Measurements from ENCODE around the gene FTCDNL1.

The FTCDNL1 gene

DNA sequence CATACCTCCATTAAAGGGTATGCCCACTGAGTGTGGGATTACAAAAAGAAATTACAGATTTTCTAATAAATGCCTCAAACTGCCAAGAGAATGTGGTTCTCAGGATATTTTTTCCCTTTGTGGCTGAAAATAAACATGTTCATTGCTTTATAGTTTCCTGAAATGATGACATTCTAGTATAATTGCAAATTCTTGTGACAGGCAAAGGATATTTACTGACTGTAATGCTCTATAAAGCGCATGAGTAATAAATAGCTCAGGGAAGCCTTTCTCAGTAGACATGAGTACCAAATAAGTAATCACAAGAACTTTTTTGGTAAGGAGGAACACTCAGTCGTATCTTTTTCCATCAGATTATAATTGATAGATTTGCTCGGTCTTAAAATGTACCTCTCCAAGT, 72.3 kb downstream of the FTCDNL1 start:
- no peak for DNase-seq

DNA sequence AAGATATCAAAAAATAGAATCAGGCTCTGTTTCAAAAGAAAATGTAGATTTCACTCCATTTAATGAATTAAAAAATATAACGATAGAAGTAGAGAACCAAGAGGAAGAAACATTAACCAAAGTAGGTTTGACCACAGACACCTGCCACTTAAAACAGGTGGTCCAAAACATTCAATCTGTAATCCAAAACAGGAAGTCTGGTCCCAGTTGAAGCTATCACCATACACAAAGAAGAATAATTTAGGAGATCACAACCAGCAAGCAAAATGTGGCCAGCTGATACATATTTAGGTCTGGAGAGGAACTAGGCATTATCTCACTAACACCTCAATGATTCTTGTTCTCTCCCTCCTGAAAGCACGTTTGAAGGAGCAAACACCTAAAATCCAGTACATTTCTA, 73.1 kb downstream of the FTCDNL1 start:
- no peak for DNase-seq

GRCh38 chr2:199777315-199777714, 73.7 kb downstream of the FTCDNL1 start:
- no peak for DNase-seq

DNA sequence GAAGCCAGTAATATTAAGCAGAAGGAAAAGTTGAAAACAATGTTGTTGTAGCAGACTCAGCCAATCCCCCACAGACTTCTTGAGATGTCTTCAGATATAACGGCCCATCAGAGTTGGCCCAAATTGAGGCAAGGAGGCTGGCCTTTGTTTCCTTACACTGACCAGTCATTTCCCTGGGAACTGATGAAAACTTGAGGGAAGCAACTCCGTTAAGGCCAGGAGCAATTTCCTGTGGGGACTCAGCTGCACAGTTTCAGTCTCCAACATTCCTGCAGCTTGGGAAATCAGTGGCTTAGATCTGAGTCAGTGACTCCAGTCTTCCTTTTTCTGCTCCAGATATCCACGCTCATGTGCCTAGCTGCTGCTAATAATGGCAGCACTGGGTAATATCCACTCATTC, 75.7 kb downstream of the FTCDNL1 start:
- no peak for DNase-seq

DNA sequence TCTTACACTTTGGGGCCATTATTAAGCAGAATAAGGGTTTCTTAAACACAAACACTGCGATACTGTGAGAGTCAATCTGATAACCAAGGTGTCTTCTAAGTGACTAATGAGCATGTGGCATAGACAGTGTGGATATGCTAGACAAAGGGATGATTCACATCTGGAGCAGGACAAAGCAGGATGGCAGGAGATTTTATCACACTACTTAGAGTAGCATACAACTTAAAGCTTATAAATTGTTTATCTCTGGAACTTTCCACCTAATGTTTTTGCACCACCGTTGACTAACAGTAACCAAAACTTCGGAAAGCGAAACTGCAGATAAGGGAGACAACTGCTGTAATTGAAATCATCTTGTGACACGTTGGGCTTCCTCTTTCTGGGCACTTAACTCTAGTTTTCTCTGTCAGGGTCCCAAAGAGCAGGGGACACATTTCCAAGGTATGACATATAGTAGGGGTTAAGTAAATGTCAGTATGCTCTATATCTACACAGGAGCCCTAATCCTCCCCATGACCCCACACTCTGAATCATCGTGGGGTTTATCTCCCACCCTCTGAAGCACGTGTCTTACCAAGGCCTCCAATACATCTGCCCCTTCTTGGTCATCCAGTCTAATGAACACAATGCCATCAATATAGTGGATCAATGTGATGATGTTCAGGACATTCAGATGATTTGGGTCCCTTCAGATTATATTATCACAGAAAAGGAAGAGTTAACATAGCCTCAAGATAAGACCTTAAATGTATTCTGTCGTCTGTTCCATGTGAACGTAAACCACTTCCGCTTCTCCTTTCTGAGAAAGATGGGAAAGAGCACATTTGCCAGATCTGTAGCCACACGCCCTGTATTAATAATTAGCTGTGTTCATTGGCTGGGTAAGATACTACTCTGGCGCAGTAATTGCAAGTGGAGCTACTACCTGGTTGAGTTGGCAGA, 78.7 kb downstream of the FTCDNL1 start:
- DNase-seq, result no peak

GRCh38 chr2:199770716-199771115, 80.3 kb downstream of the FTCDNL1 start:
- no peak for DNase-seq

GRCh38 chr2:199765646-199766045, 85.3 kb downstream of the FTCDNL1 start:
- no peak for DNase-seq

GRCh38 chr2:199764273-199764800, 86.7 kb downstream of the FTCDNL1 start:
- no peak for DNase-seq

- no peak for DNase-seq
These were observed 88.0 kb downstream of the FTCDNL1 start for GRCh38 chr2:199762963-199763362.

GRCh38 chr2:199760574-199760973, 90.4 kb downstream of the FTCDNL1 start:
- no peak for DNase-seq

DNA sequence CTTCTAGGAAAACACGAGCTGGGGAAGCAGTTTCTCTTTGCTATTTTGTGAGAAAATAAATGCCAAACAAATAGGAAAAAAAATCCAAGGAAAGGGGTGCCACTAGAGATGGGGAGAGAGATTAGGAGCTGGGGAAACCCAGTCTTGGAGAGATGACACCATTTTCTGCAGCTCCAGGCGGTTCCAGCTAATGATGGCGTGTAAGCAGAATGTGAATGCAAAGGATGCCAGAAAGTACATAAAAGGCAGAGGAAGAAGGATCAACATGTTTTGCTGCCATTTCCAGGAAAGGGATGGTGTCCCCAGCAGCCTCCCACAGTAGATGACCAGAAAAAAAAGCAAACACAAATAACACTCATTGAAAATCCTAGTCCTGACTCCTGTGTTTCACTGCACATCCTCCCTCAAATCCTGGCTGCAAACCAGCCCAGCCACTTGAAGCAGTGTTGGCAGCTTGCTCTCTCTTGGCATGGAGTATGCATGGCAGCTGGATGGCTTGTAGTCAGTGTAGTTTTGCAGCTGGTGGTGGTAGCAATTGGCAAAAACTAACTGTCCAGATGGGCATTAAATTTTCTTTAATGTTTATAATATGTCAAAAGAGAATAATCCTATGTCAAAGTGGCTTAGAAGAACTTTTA, 93.6 kb downstream of the FTCDNL1 start:
- peak; percentile 67 for DNase-seq

DNA sequence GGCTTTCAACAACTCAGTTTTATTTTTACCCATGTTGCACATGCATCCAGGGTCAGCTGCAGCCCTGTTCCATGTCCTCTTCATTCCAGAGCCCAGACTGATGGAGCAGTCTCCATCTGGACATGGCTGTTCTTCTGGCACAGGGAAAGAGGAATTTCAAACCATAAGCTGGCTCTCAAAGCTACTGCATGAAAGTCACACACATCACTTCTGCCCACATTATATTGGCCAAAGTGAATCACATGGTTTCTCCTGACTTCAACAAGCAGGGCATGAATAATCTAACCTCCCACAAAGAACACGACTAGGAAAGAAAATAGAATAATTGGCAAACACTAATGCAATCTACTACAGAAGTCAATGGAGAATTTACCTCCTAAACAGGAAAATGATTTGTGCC, 94.2 kb downstream of the FTCDNL1 start:
- no peak for DNase-seq

- no peak for DNase-seq
These were observed 94.8 kb downstream of the FTCDNL1 start for GRCh38 chr2:199756211-199756610.

DNA sequence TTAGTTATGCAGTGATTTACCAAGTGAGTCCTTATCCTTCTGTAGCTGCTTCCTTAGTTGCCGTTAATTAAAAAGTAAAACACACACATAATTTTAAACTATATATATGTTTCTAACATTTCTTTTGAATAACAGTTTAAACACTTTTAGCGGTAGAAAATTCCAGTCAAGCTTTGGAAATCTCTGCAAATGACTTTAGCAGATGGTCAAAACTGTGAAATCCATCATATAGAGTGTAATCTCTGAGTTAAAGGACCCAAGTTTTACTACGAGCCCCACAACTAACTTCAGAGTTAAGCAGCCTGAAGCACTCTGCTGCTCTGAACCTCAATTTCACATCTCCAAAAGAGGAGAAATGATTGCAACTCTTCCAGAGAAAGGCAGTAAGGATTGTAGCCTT, 96.2 kb downstream of the FTCDNL1 start:
- no peak for DNase-seq

- DNase-seq, result no peak
These were observed 99.4 kb downstream of the FTCDNL1 start for GRCh38 chr2:199751492-199752120.

DNA sequence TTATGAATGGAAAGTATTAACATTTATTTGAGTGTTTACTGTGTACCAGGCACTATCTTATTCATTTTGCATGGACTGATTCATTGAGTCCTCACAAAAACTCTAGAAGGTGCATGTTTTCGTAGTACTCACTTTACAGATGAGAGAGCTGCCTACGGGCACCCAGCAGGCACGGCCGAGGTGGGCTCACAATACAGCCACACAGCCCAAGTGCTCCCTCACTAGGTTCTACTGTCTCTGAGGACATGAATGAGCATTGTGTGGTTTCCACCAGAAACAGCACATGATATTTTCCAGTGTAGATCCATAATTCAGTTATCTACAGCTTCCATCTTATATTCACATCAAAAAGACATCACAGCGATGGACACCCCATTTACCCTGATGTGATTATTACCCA, 101.4 kb downstream of the FTCDNL1 start:
- DNase-seq, result no peak

- DNase-seq, result no peak
These were observed 106.3 kb downstream of the FTCDNL1 start for GRCh38 chr2:199744724-199745123.

GRCh38 chr2:199744260-199744659, 106.7 kb downstream of the FTCDNL1 start:
- DNase-seq, result no peak

- DNase-seq, result no peak
These were observed 107.4 kb downstream of the FTCDNL1 start for GRCh38 chr2:199743415-199744120.

DNA sequence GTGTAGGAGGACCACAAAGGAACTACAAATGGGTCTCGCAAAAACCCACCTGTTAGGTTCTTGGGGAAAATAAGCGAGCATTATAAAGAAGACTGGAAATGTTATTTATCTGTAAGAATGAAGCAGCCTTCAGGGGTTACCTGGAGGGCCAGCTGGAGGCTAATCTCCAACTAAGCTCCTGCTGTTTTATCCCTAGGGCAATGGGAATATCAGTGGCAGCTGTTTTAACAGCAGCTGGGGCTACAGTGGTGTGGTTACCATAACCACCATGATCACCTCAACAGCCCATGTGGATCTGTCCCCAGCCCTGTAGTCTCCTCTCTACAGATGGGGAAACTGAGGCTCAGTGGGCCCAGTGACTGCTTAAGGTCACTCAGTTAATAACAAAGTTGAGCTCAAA, 108.1 kb downstream of the FTCDNL1 start:
- no peak for DNase-seq

DNA sequence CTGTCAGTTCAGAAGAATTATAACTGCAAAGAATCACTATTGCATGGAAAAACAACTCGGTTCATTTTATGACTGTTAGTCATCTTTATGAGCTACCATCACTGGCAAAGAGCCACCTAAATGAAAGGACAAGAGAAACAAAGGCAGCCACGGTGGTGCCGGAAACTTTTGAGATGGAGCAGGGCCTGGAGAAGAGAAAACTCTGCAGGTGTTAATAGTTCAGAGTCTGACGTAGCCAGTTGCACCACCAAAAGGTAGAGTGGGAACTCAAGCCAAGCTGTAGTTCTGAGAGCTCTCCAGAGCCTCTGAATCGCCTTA, 110.9 kb downstream of the FTCDNL1 start:
- DNase-seq, result no peak

GRCh38 chr2:199739413-199740110, 111.4 kb downstream of the FTCDNL1 start:
- peak; percentile 58 for DNase-seq
